GM12892 (cell line): ENCODE results near the gene EIF4G1.

ENCODE experiments used
- POLR2A ChIP-seq: IDR thresholded peaks from 2 replicates; pipeline ENCODE4 v1.6.1; 2011; ENCODE audit warnings: low read depth, low read length, control low read depth
- POLR2AphosphoS5 ChIP-seq: IDR thresholded peaks from 2 replicates; pipeline ENCODE4 v1.6.1; 2011; ENCODE audit warnings: low read depth, low read length, control low read depth

- TF ChIP-seq POLR2A (no peak), POLR2AphosphoS5 (no peak)
Measured at GRCh38 chr3:184352149-184352785, 37.9 kb downstream of the EIF4G1 start.
